ENCODE data around the gene THRB. TPM values are rescaled to one million over a fixed set of nuclear protein-coding genes. Genes with fewer than 3 reads are reported as not detected.

THRB gene
- total and polyA plus RNA-seq, 9 of the 15 experiments (the other 6 are each of a cell fraction or from before 2014, with no cell fraction given): 1.7 to 14.9 (median 6.9) TPM

DNA sequence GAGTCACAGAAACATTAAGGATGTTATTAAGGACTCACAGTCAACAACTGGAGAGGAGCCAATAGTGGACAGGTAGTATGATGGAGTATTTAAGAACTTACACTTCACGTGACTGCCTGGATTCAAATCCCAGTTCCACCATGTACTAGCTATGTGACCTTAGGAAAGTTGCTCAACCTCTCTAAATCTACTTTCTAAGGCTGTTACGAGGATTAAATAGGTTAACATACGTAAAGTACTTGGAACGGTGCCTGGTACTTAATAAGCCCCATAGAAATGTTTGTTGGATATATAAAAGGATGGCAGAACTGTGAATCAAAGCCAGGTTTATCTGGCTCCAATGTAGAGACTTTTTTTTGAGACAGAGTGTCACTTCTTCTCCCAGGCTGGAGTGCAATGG is 24.4 kb downstream of the THRB start:
- H4K20me1 ChIP-seq (replicated peaks; ENCODE audit: control insufficient read depth, insufficient read depth, low read length): no peaks in the 10 kb centered on the region
- TF ChIP-seq, protein P1, sequence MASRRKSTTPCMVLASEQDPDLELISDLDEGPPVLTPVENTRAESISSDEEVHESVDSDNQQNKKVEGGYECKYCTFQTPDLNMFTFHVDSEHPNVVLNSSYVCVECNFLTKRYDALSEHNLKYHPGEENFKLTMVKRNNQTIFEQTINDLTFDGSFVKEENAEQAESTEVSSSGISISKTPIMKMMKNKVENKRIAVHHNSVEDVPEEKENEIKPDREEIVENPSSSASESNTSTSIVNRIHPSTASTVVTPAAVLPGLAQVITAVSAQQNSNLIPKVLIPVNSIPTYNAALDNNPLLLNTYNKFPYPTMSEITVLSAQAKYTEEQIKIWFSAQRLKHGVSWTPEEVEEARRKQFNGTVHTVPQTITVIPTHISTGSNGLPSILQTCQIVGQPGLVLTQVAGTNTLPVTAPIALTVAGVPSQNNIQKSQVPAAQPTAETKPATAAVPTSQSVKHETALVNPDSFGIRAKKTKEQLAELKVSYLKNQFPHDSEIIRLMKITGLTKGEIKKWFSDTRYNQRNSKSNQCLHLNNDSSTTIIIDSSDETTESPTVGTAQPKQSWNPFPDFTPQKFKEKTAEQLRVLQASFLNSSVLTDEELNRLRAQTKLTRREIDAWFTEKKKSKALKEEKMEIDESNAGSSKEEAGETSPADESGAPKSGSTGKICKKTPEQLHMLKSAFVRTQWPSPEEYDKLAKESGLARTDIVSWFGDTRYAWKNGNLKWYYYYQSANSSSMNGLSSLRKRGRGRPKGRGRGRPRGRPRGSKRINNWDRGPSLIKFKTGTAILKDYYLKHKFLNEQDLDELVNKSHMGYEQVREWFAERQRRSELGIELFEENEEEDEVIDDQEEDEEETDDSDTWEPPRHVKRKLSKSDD (conservative IDR thresholded peaks at IDR 0.05; ENCODE audit: low read length): no peak
- no TSS peak for BruUV-seq (replicated peaks)
- 59% methylated on average over 4 of the region's 4 CpGs for WGBS (ENCODE audit: insufficient coverage, low coverage, missing lambda C conversion rate)
- ChIA-PET POLR2A (no interaction called here), CTCF (ENCODE audit: low intra/inter-chr PET ratio) (no interaction called here)
- peaks cover 3% of the 10 kb centered on the region; the same call in 1 of the 3 replicates for H3K79me2 ChIP-seq (ENCODE audit: control insufficient read depth, insufficient read depth, low read length)
- H3K36me3 ChIP-seq (ENCODE audit: control insufficient read depth, insufficient read depth, low read length): no peaks in the 10 kb centered on the region
- DNase-seq (ENCODE audit: extremely low read depth in 1 of 4, low spot score in 3 of 4) (no peak), ATAC-seq (no peak), FAIRE-seq (no peak)
- H2AFZ ChIP-seq (ENCODE audit: low read depth, low read length): no peak overlapping the region
- in situ Hi-C loops (cut with MboI) (no loop called here), intact Hi-C loops (cut with micrococcal nuclease) (no loop called here)
- no peaks in the 10 kb centered on the region for H3K27me3 ChIP-seq (ENCODE audit: control insufficient read depth in 2 of 2, insufficient read depth in 2 of 2, low read length in 2 of 2)
- H3K4me1 ChIP-seq (replicated peaks in 1 of 2; ENCODE audit: control insufficient read depth in 2 of 2, insufficient read depth in 2 of 2, low read length in 2 of 2): no peaks in the 10 kb centered on the region
- H3K27ac ChIP-seq (ENCODE audit: extremely low read depth, low read depth, low read length): no peak overlapping the region
- no peaks in the 10 kb centered on the region for H3K9me3 ChIP-seq (replicated peaks; ENCODE audit: control insufficient read depth, insufficient read depth, low read depth, low read length)
- H3K4me2 ChIP-seq (ENCODE audit: insufficient read depth, low read length): no peak overlapping the region
- H3K4me3 ChIP-seq: no peak overlapping the region
- H3K9me1 ChIP-seq (ENCODE audit: control insufficient read depth, insufficient read depth, low read length): no peaks in the 10 kb centered on the region
- no peak overlapping the region for H3K9ac ChIP-seq (ENCODE audit: insufficient read depth in 1 of 2, low read depth in 2 of 2, low read length in 2 of 2)

DNA sequence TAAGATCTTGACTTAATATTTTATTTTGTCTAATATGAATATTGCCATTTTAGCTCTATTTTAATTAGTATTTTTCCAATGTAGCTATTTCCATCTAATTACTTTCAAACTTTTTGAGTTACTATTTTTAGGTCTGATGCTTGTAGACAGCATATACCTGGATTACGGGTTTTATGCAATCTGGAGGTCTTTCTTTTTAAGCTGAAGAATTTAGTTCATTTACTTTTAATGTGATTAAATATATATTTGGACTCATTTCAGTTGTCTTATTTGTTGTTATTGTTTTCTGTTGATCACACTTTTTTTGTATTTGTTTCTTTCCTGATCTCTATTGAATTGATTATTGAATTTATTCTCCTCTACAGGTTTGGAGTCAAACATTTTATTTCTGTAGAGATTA is 30.3 kb downstream of the THRB start:
- ATAC-seq: no peak
- TF ChIP-seq POLR2G (IDR thresholded peaks at IDR 0.05; ENCODE audit: low read depth, low read length): no peak
- peak; percentile 95 for TF ChIP-seq ZNF507 (tag; conservative IDR thresholded peaks at IDR 0.05)
- no peak for TF ChIP-seq ZNF140 (CRISPR knock-in tag; IDR thresholded peaks at IDR 0.05)
- no peak for TF ChIP-seq FOXJ2 (tag; IDR thresholded peaks at IDR 0.05)
- intact Hi-C loops (cut with micrococcal nuclease): no loop called here
- FAIRE-seq: no peak
- Histone ChIP-seq H3K9me1 (ENCODE audit: control insufficient read depth, insufficient read depth, low read length) (no peaks in the 10 kb centered on the region), H3K9ac (ENCODE audit: insufficient read depth in 1 of 2, low read depth in 2 of 2, low read length in 2 of 2) (no peak overlapping the region), H3K4me3 (no peak overlapping the region), H3K4me1 (replicated peaks in 1 of 2; ENCODE audit: control insufficient read depth in 2 of 2, insufficient read depth in 2 of 2, low read length in 2 of 2) (no peaks in the 10 kb centered on the region), H3K79me2 (ENCODE audit: control insufficient read depth, insufficient read depth, low read length) (no peaks in the 10 kb centered on the region), H4K20me1 (replicated peaks; ENCODE audit: control insufficient read depth, insufficient read depth, low read length) (no peaks in the 10 kb centered on the region), H3K27me3 (ENCODE audit: control insufficient read depth in 2 of 2, insufficient read depth in 2 of 2, low read length in 2 of 2) (no peaks in the 10 kb centered on the region), H3K36me3 (ENCODE audit: control insufficient read depth, insufficient read depth, low read length) (no peaks in the 10 kb centered on the region), H3K4me2 (ENCODE audit: insufficient read depth, low read length) (no peak overlapping the region), H3K9me3 (replicated peaks; ENCODE audit: control insufficient read depth, insufficient read depth, low read depth, low read length) (no peaks in the 10 kb centered on the region), H2AFZ (ENCODE audit: low read depth, low read length) (no peak overlapping the region), H3K27ac (ENCODE audit: extremely low read depth, low read depth, low read length) (no peak overlapping the region)
- CTCF ChIA-PET (ENCODE audit: low intra/inter-chr PET ratio): no interaction called here
- POLR2A ChIA-PET: no interaction called here
- no TSS peak for BruUV-seq (replicated peaks)
- 46% methylated on average over 1 of the region's 1 CpG for WGBS (ENCODE audit: insufficient coverage, low coverage, missing lambda C conversion rate)
- in situ Hi-C loops (cut with MboI): no loop called here
- DNase-seq (ENCODE audit: extremely low read depth in 1 of 4, low spot score in 3 of 4): no peak

All from K562 (cell line).